ENCODE results near the gene DCXR. TPM values are rescaled to one million over a fixed set of nuclear protein-coding genes. Genes with fewer than 3 reads are reported as not detected.
A peak's percentile ranks its signal among the peaks of the same experiment; 100 is the strongest.

DCXR gene
- total RNA-seq, 1 donor from 2014 or later, result 158 TPM

- H3K9me3 Mint-ChIP-seq, result no peaks in the 10 kb centered on the region
These were observed 5.4 kb downstream of the DCXR start for GRCh38 chr17:82031885-82032627.

DNA sequence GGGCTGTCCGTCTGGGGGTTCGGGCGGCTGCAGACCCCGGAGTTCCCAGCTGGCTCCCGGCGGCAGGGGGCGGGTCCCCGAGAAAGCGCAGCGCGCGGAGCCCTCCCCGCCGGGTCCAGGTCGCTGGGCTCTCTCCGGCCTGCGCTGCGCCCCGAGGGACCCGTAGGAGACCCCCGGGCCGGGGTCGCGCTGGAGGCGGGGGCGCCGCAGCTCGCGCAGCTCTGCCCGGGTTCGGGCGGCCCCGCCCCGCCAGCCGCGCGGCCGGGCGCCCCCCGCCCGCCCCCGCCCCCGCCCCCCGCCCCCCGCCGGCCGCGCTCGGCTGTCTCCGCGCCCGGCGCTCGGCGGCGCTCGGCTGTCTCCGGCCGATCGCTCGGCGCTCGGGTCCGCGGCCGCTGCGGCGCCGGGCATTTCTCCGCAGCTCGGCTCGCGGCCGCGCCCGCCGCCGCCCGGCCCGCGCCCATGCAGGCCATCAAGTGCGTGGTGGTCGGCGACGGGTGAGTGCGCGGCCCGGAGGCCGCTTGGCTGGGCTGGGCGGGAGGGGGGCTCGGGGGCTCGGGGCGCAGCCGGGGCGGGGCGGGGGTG, 6.1 kb downstream of the DCXR start, which contains the start of gene RAC3:
Gene RAC3, plus strand, starts transcription at position 376 of the 582 bp plus-strand sequence. Its CDS starts 84 bp downstream, at position 460.
- Mint-ChIP-seq H3K9me3 (no peaks in the 10 kb centered on the region), H3K27ac (peak within 1 kb of the TSS; percentile 74), H3K27me3 (no peaks in the 10 kb centered on the region), H3K4me3 (peak within 1 kb of the TSS; percentile 88), H3K4me1 (ENCODE audit: unreplicated experiment) (peaks cover 11% of the 10 kb centered on the region), H3K36me3 (peaks cover 5% of the 10 kb centered on the region)
- TF ChIP-seq, protein P1, sequence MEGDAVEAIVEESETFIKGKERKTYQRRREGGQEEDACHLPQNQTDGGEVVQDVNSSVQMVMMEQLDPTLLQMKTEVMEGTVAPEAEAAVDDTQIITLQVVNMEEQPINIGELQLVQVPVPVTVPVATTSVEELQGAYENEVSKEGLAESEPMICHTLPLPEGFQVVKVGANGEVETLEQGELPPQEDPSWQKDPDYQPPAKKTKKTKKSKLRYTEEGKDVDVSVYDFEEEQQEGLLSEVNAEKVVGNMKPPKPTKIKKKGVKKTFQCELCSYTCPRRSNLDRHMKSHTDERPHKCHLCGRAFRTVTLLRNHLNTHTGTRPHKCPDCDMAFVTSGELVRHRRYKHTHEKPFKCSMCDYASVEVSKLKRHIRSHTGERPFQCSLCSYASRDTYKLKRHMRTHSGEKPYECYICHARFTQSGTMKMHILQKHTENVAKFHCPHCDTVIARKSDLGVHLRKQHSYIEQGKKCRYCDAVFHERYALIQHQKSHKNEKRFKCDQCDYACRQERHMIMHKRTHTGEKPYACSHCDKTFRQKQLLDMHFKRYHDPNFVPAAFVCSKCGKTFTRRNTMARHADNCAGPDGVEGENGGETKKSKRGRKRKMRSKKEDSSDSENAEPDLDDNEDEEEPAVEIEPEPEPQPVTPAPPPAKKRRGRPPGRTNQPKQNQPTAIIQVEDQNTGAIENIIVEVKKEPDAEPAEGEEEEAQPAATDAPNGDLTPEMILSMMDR (conservative IDR thresholded peaks at IDR 0.05), result no peak
- no peak for DNase-seq (ENCODE audit: extremely low spot score, unreplicated experiment)

More at GRCh38 chr17:82031885-82032627, 5.4 kb downstream of the DCXR start:
- DNase-seq (ENCODE audit: extremely low spot score, unreplicated experiment), result no peak
- H3K27ac Mint-ChIP-seq, result no peak overlapping the region
- peaks cover 5% of the 10 kb centered on the region for H3K36me3 Mint-ChIP-seq
- no peaks in the 10 kb centered on the region for H3K27me3 Mint-ChIP-seq
- TF ChIP-seq, protein P1 (conservative IDR thresholded peaks at IDR 0.05), result no peak
- peak overlapping the region; percentile 83 for H3K4me3 Mint-ChIP-seq
- peaks cover 11% of the 10 kb centered on the region for H3K4me1 Mint-ChIP-seq (ENCODE audit: unreplicated experiment)

DNA sequence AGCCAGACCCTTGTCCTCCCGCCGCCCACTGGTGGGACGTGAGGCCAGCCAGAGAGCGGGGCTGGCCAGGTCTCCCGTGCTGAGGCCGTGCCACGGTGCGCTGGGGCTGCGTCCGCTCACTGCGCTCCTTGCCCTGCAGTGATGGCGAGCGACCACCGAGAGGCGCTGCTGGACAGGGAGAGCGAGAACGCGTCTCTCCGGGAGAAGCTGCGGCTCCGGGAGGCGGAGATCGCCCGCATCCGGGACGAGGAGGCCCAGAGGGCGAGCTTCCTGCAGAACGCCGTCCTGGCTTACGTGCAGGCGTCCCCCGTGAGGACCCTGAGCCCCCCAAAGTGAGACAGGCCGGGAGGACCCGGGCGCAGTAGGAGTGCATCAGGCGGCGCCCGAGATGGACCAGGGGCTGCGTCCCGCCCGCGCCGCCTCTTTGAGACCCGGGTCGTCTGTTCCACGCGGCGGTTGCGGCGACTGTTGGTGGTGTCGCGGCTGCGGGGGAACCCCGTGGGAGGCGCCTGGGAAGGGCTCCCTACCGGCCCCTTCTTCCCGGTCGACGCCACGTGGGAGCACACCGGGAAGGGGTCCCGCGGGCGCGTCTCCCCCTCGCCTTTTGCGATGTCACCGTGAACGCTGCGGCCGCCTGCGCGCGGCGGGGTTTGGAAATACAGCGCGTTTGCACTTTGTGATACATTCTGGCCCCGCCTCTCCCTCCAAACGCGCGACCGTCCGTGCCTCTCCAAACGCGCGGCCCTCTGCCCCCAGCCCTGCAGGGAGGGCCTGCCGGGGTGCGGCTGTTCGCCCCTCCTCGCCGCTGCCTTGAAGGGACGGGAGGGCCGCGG, 6.8 kb downstream of the DCXR start:
- peaks cover 11% of the 10 kb centered on the region for H3K4me1 Mint-ChIP-seq (ENCODE audit: unreplicated experiment)
- TF ChIP-seq, protein P1 (conservative IDR thresholded peaks at IDR 0.05), result peak; percentile 93
- H3K27me3 Mint-ChIP-seq, result no peaks in the 10 kb centered on the region
- H3K4me3 Mint-ChIP-seq, result peak overlapping the region; percentile 88
- peak overlapping the region; percentile 74 for H3K27ac Mint-ChIP-seq
- DNase-seq (ENCODE audit: extremely low spot score, unreplicated experiment), result peak; percentile 94
- H3K36me3 Mint-ChIP-seq, result peaks cover 5% of the 10 kb centered on the region
- no peaks in the 10 kb centered on the region for H3K9me3 Mint-ChIP-seq

GRCh38 chr17:82029990-82030469, 7.5 kb downstream of the DCXR start:
- Mint-ChIP-seq H3K4me3 (peak overlapping the region; percentile 76), H3K4me1 (ENCODE audit: unreplicated experiment) (peaks cover 6% of the 10 kb centered on the region), H3K27ac (no peak overlapping the region), H3K36me3 (peaks cover under 1% of the 10 kb centered on the region), H3K27me3 (no peaks in the 10 kb centered on the region), H3K9me3 (no peaks in the 10 kb centered on the region)
- TF ChIP-seq, protein P1 (conservative IDR thresholded peaks at IDR 0.05), result no peak
- no peak for DNase-seq (ENCODE audit: extremely low spot score, unreplicated experiment)

GRCh38 chr17:82029391-82029790, 8.1 kb downstream of the DCXR start:
- peaks cover 4% of the 10 kb centered on the region for H3K4me1 Mint-ChIP-seq (ENCODE audit: unreplicated experiment)
- no peaks in the 10 kb centered on the region for H3K27me3 Mint-ChIP-seq
- DNase-seq (ENCODE audit: extremely low spot score, unreplicated experiment), result no peak
- H3K9me3 Mint-ChIP-seq, result no peaks in the 10 kb centered on the region
- no peak overlapping the region for H3K27ac Mint-ChIP-seq
- peak overlapping the region; percentile 76 for H3K4me3 Mint-ChIP-seq
- no peaks in the 10 kb centered on the region for H3K36me3 Mint-ChIP-seq
- TF ChIP-seq, protein P1 (conservative IDR thresholded peaks at IDR 0.05), result no peak
